NB4 (cell line): Measurements from ENCODE around the gene CES4A.

Experiments used
- MYC ChIP-seq: IDR thresholded peaks from 2 replicates; pipeline ENCODE4 v1.6.1; 2011; ENCODE audit warnings: low read depth, low read length
- POLR2A ChIP-seq: IDR thresholded peaks from 2 replicates; pipeline ENCODE4 v1.6.1; 2011; ENCODE audit warnings: mild to moderate bottlenecking; ENCODE audit not compliant: insufficient read length; ENCODE audit errors: extremely low read depth
- TF ChIP-seq, protein P1 (sequence below): IDR thresholded peaks from one replicate; pipeline ENCODE4 v1.5.1; 2012; ENCODE audit warnings: low read depth, low read length

DNA sequence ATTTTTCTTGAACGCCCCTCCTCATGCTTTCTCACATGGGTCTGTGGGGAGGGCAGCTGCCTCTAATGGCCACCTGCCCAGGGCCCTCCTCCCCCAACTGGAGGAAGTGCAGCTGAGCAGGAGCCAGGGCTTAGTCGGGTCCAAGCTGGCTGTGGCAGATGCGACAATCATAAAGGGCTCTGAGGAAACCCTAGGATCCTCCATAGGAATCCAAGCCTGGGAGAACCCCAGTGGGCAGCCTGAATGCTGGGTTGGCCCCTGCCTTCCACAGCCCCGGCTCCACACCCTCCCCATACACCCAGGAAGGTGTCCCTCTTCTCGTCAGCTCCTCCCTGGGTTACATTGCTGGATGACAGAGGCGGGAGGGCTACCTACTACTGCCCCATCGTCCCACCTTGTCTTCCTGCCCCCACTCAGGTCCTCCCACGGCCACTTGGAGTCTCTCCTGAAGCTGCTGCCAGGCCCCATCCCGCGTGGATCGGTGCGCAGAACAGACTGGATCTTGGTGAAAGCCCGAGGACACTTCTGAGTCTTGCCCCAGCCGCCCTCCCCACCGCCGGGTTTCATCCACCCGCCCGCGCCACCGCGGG, 24.9 kb downstream of the CES4A start:
- TF ChIP-seq, protein P1, sequence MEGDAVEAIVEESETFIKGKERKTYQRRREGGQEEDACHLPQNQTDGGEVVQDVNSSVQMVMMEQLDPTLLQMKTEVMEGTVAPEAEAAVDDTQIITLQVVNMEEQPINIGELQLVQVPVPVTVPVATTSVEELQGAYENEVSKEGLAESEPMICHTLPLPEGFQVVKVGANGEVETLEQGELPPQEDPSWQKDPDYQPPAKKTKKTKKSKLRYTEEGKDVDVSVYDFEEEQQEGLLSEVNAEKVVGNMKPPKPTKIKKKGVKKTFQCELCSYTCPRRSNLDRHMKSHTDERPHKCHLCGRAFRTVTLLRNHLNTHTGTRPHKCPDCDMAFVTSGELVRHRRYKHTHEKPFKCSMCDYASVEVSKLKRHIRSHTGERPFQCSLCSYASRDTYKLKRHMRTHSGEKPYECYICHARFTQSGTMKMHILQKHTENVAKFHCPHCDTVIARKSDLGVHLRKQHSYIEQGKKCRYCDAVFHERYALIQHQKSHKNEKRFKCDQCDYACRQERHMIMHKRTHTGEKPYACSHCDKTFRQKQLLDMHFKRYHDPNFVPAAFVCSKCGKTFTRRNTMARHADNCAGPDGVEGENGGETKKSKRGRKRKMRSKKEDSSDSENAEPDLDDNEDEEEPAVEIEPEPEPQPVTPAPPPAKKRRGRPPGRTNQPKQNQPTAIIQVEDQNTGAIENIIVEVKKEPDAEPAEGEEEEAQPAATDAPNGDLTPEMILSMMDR, result no peak
- TF ChIP-seq POLR2A (no peak), MYC (no peak)
